ENCODE data around the gene ZNF365.
A peak's percentile ranks its signal among the peaks of the same experiment; 100 is the strongest.
"Not testable (repeated sequence)": the region's sequence is repeated elsewhere in the genome, so short reads cannot be mapped to it uniquely, and the experiment has no call there.

The ZNF365 gene

GRCh38 chr10:62373995-62374861 lies at the start of gene ZNF365:
Gene ZNF365, plus strand, starts transcription at chr10:62374369. Its CDS starts 1,825 bp downstream, at chr10:62376194.
- DNase-seq = peak; percentile 53

- DNase-seq = no peak
Measured at GRCh38 chr10:62326176-62326575, 48.0 kb upstream of the ZNF365 start.

GRCh38 chr10:62327885-62328284 lies 46.3 kb upstream of the ZNF365 start:
- no peak for DNase-seq

GRCh38 chr10:62330213-62330612 lies 44.0 kb upstream of the ZNF365 start:
- no peak for DNase-seq

- no peak for DNase-seq
Measured at GRCh38 chr10:62332406-62332805, 41.8 kb upstream of the ZNF365 start.

GRCh38 chr10:62333135-62333889 lies 40.9 kb upstream of the ZNF365 start:
- no peak for DNase-seq

GRCh38 chr10:62333988-62334682 lies 40.0 kb upstream of the ZNF365 start:
- no peak for DNase-seq

GRCh38 chr10:62335326-62335725 lies 38.8 kb upstream of the ZNF365 start:
- DNase-seq = no peak

GRCh38 chr10:62336404-62336803 lies 37.8 kb upstream of the ZNF365 start:
- no peak for DNase-seq

GRCh38 chr10:62341419-62341818 lies 32.8 kb upstream of the ZNF365 start:
- DNase-seq = no peak

GRCh38 chr10:62343000-62343399 lies 31.2 kb upstream of the ZNF365 start:
- DNase-seq = no peak

- DNase-seq = no peak
Measured at GRCh38 chr10:62348029-62348428, 26.1 kb upstream of the ZNF365 start.

- no peak for DNase-seq
Measured at GRCh38 chr10:62352356-62352970, 21.7 kb upstream of the ZNF365 start.

GRCh38 chr10:62354916-62355315 lies 19.3 kb upstream of the ZNF365 start:
- DNase-seq = no peak

GRCh38 chr10:62356447-62356846 lies 17.7 kb upstream of the ZNF365 start:
- no peak for DNase-seq

GRCh38 chr10:62358151-62358550 lies 16.0 kb upstream of the ZNF365 start:
- DNase-seq = not testable (repeated sequence)

GRCh38 chr10:62373639-62373994 lies 552 bp upstream of the ZNF365 start:
- DNase-seq = no peak

- DNase-seq = no peak
Measured at GRCh38 chr10:62374862-62375710, 917 bp downstream of the ZNF365 start.

- DNase-seq = no peak
Measured at GRCh38 chr10:62376071-62377025, 2.2 kb downstream of the ZNF365 start.

- DNase-seq = no peak
Measured at GRCh38 chr10:62377026-62377415, 2.9 kb downstream of the ZNF365 start.

- DNase-seq = no peak
Measured at GRCh38 chr10:62377966-62378365, 3.8 kb downstream of the ZNF365 start.
